GM19395 (cell line): ENCODE results near the gene OR8G1.
"Not testable (repeated sequence)": the region's sequence is repeated elsewhere in the genome, so short reads cannot be mapped to it uniquely, and the experiment has no call there.

Experiments used
- ATAC-seq: cut with Tn5 transposase; IDR thresholded peaks from one replicate; pipeline ENCODE4 v1.9.1; 2021; ENCODE audit warnings: mild to moderate bottlenecking, moderate library complexity; ENCODE audit not compliant: unreplicated experiment

Gene OR8G1

DNA sequence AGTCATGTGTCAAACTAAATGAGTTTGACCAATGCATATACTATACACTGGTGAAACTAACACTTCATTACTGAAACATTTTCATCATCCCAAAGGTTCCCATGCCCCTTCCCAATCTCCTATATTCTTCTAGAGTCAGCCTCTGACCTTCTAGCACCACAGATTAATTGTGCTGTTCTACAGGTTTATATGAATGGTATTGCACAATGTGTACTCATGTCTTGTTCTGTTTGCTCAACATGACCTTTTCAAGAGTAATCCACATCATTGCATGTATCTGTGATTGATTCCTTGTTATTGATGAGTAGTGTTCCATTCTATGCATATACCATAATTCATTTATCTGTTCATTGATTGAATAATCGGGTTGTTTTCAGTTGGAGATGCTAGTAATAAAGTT, 7.5 kb upstream of the OR8G1 start:
- ATAC-seq: no peak

DNA sequence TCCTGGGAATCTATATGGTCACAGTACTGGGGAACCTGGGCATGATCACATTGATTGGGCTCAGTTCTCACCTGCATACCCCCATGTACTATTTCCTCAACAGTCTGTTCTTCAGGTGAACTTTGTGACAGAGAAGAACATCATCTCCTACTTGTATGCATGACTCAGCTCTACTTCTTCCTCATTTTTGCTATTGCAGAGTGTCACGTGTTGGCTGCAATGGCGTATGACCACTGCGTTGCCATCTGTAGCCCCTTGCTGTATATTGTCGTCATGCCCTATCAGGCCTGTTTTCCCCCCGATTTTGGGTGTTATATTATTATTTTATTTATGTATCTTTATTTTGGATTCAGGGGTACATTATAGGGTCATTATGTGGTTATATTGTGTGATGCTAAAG, 2.4 kb upstream of the OR8G1 start:
- ATAC-seq: no peak

DNA sequence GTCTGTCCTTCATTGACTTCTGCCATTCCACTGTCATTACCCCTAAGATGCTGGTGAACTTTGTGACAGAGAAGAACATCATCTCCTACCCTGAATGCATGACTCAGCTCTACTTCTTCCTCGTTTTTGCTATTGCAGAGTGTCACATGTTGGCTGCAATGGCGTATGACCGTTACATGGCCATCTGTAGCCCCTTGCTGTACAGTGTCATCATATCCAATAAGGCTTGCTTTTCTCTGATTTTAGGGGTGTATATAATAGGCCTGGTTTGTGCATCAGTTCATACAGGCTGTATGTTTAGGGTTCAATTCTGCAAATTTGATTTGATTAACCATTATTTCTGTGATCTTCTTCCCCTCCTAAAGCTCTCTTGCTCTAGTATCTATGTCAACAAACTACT, 9.0 kb downstream of the OR8G1 start:
- ATAC-seq: not testable (repeated sequence)

DNA sequence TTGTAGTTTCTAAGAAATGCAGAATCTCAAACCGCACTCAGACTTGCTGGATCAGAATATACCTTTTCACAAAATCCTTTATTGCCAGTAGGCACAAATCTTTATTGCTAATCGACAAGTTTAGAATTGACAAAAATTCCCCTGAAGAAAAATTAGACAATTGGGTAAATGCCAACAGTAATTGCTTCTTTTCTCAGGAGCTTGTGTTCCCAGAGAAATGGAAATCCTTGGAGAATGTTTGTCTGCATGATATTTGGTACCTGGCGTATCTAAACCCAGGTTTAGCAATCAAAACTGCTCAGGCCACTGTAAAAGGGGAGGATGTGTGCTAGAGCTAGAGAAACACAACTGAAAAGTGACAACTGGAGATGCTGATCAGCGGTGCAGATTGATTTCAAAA, 15.2 kb downstream of the OR8G1 start, which contains the start of gene OR8G5:
Gene OR8G5 (plus strand): TSS at position 301 of the 400 bp plus-strand sequence. CDS start 8,556 bp downstream, outside the sequence.
- ATAC-seq: no peak

DNA sequence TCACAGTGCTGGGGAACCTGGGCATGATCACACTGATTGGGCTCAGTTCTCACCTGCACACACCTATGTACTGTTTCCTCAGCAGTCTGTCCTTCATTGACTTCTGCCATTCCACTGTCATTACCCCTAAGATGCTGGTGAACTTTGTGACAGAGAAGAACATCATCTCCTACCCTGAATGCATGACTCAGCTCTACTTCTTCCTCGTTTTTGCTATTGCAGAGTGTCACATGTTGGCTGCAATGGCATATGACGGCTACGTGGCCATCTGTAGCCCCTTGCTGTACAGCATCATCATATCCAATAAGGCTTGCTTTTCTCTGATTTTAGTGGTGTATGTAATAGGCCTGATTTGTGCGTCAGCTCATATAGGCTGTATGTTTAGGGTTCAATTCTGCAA, 24.1 kb downstream of the OR8G1 start:
- ATAC-seq: not testable (repeated sequence)

DNA sequence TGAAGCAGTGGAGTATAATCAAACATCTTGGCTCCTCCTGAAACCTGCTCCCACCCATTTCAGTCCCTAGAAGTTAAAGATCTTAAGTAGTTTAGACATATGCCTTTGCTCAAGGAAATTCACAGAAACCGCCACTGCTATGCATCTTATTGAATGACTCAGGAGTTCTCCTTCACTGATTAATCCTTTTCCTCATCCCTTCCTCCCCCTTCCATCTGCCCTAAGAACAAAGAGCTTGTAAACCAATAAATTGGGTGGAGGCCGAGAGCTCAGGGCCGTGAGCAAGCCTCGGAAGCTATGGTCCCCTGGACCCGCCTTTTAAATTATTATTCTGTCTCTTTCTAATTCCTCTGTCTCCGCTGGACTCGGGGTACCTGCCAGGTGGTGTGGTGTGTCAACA, 30.0 kb downstream of the OR8G1 start:
- ATAC-seq: not testable (repeated sequence)

DNA sequence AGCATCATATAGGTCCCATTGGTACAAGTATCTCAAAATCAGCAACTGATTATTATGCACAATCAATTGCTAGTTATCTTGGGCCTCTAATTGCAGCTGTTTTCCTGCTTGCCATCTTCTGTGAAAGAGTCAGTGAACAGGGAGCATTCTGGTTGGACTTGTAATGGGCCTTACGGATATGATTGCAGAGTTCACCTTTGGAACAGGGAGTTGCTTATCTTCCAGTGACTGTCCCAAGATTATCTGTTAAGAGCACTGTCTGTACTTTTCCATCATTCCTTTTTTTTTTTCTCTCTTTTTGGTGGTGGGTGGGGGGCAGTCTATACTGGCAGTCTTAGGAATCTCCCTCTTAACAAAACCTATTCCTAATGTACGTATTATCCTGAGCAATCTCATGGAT, 33.1 kb downstream of the OR8G1 start:
- ATAC-seq: no peak

DNA sequence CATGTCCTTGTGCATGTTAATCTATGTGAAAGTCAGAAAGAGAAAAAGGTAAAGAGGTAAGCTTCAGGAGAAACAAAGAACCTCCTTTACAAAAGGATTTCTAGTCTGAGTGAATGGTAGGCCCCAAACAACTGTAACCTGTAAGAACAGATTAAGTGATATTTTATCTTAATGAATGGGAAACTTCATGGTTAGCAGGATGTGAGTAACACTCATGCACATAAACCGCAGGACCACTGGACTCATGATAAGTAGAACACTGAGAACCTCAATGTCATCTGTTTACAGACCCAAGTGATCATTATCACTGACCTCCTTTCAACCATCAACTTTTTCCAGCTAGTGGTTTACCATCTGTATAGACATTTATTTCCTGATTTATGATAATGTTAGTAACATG, 35.2 kb downstream of the OR8G1 start:
- ATAC-seq: no peak

DNA sequence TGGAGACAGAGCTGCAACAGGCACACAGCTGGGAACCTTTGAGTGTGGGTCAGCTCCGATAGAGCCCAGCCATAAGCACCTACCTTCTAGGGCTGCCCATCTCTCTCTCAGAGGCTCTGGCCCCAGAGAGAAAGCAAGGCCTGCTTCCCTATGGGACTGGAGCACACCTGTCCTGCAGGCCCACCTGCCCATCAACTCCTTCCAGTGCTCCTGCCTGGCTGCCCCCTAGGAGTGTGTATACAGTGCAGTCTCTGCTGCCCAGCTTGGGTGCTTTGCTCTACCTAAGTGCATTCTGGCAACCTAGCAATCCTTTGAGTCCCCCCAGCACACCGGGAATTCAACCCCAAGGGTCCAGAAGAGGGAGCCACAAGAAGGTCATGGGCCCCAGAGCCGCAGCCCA, 36.3 kb downstream of the OR8G1 start:
- ATAC-seq: no peak

DNA sequence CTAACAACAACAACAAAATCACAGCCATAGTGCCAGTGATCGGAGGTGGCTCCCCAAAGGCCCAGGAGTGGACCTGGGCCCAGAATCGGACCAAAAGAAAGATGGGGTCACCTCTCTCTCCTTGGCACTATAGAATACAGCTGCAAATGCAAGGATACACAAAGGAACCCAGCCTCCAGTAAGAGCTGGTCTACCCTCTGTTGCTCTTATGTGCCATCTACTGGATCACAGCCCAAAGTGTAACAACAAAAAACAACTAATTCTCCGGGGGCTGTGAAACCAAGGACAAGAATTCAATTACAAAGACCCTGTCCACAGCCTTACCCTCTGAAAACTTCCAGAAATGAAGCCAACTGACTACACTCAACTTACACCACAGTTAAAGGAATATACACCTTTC, 36.9 kb downstream of the OR8G1 start:
- ATAC-seq: no peak

DNA sequence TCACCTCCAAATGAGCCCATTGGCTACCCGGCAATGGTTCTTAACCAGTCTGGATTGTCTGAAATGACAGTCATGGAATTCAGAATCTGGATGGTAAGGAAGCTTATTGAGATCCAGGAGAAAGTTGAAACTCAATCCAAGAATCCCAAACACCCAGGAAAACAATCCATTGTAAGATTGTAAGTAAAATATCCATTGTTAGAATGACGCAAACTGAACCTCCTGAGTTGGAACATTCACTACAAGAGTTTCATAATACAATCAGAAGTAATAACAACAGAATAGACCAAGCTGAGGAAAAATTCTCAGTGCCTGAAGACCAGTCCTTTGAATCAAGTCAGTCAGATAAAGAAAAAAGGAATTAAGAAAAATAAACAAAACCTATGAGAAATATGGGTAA, 37.4 kb downstream of the OR8G1 start:
- ATAC-seq: no peak

DNA sequence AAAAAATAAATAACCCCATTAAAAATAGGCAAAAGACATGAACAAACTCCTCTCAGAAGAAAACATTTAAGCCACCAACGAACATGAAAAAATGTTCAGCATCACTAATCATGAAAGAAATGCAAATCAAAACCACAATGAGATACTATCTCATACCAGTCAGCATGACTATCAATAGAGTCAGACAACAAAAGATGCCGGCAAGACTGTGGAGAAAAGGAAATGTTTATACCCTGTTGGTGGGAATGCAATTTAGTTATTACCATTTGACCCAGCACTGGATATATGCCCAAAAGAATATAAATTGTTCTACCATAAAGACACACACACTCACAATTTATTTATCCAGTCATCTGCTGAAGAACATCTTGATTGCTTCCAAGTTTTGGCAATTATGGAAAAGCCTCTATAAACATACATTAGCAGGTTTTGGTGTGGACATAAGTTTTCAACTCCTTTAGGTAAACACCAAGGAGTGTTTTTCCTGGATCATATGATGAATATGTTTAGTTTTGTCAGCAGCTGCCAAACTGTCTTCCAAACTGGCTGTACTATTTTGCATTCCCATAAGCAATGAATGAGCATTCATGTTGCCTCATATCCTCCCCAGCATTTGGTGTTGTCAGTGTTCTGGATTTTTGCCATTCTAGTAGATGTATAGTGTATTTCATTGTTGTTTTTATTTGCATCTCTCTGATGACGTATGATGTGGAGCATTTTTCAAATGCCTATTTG, 44.9 kb downstream of the OR8G1 start:
- ATAC-seq: peak; percentile 53

DNA sequence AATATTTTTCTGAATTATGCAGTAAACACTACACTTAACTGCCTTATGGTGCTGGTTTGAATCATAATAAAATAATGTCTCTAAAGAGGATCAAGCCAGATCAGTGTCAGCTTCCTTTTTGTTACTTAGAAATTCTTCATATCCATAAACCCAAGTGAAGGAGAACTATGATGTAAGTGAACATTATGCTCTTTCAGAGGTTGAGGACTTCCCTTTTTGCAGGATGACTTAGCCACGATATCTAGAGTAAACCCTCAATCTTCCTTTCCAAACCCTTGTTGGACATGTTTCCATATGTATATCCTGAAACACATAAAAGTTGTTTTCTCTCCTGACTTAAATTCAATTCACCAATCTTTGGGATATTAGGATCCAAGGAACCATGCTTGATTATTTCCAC, 53.8 kb downstream of the OR8G1 start:
- no peak for ATAC-seq

DNA sequence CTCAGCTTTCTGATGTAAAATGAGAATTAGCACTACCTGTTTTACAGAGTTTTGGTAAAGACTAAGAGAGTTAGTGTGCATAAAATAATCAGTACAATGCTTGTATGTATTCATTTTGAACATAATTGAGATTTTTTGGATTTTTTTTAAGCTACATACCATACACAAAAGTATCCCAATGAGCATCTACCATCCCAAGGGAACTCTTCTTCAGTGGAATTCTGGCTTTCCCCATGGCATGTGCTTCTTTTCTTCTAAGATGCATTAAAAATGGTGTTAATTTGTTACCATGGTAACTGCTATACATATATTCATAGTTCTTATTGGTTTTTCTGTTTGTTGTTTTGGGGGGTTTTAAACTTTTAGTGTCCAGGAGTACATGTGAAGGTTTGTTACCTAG, 55.1 kb downstream of the OR8G1 start:
- no peak for ATAC-seq

DNA sequence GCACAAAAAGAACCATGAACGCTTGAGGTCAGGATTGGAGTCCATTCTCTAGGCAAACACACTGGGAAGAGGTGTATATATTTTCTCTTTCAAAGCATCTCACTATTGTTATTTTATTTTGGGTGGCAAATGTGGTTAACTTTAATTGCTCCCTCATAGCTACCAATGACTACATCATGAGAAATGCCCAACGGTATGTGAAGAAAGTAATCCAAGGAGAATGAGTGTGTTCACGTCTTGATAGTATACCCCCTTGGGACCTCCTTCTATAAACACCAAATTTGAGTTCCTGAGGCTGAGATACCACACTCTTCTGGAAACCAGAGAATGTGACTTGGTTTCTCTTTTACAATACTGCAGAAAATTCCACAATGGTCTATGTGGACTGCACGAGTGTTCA, 57.0 kb downstream of the OR8G1 start:
- ATAC-seq: no peak

DNA sequence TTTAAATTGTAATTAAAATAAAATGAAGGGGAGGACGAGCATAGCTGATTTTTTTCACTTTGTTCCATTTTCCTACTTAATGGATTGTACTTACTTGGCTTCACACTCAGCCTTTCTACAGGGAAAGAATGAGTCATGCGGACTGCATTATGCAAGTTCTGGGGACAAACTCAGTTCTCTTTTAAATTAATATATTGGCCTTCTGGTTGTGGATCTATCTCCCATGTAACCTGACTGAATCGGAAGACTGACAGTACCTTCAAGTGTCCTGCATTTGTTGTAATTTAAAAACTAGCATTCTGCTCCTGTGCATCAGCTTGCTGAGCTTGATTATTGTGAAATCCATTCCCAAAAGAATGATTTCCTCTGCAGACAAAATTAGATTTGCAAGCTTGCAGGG, 60.7 kb downstream of the OR8G1 start:
- ATAC-seq: no peak

DNA sequence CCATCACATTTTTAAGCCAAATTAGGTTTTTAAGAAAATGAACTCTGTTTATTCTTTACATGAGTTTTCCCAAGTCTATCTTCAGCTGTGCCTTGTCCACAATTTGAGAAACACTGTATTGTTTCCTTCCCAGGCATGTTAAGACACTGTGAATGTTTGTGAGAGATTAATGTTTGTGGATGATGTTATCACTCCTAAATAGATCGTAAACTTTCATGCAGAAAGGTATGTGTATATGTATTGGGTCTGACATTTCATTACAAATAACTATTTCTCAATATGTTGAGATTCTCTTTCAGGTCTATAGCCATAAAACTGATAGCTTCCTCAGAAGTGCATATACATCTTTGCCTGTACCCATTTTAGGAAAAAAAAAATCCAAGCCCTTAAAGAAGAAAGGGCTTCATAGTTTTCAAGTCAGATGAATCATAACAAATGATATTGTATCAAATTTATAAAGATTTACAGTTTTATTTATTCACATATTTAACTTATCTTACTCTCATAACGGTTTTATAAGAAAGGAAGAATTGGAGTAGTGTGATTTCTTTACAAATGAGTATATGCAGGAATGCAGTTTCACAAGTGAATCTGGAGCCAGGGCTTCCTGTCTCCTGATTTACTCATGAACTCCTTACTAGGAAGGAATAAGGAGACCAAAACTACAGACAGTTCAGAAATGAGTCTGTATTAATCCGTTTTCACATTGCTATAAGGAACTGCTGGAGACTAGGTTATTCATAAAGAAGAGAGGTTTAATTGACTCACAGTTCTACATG, 61.6 kb downstream of the OR8G1 start:
- no peak for ATAC-seq
